K562 (cell line): Measurements from ENCODE around the gene MYPN. TPM values are rescaled to one million over a fixed set of nuclear protein-coding genes. Genes with fewer than 3 reads are reported as not detected.

ENCODE experiments used
- CHD2 ChIP-seq: IDR thresholded peaks from 2 replicates; pipeline ENCODE4 v1.6.1; 2011; ENCODE audit warnings: low read depth, low read length
- FOXK2 ChIP-seq, 2 experiments: fragments of 450-650 bp; IDR thresholded peaks in 1 of 2; conservative IDR thresholded peaks in 1 of 2; 2 replicates each; pipeline ENCODE4 v1.6.1; 2016; ENCODE audit warnings: low read depth in 2 of 2, mild to moderate bottlenecking in 1 of 2
- HNRNPUL1 ChIP-seq: fragments of 200-400 bp; formaldehyde crosslinking; IDR thresholded peaks from 2 replicates; pipeline ENCODE4 v1.6.1; 2017; ENCODE audit warnings: low read length
- IRF1 ChIP-seq: sonication (generic); formaldehyde crosslinking; IDR thresholded peaks from 2 replicates; pipeline ENCODE4 v1.8.0; 2022; ENCODE audit warnings: missing genetic modification reagents, mild to moderate bottlenecking, borderline replicate concordance
- MTA2 ChIP-seq: fragments of 450-650 bp; IDR thresholded peaks from 2 replicates; pipeline ENCODE4 v1.6.1; 2016; ENCODE audit warnings: low read depth
- SREBF2 ChIP-seq: sonication (generic); formaldehyde crosslinking; IDR thresholded peaks from 2 replicates; pipeline ENCODE4 v1.4.0; 2020; ENCODE audit warnings: mild to moderate bottlenecking, missing genetic modification reagents
- TAF9B ChIP-seq: fragments of 450-650 bp; IDR thresholded peaks from 2 replicates; pipeline ENCODE4 v1.6.1; 2018; ENCODE audit warnings: mild to moderate bottlenecking; ENCODE audit not compliant: partially characterized antibody
- UBTF ChIP-seq, 2 experiments: IDR thresholded peaks; 2 replicates each; pipeline ENCODE4 v1.6.1; 2012; ENCODE audit warnings: improper control_type of control experiment in 2 of 2, low read depth in 2 of 2, low read length in 2 of 2, borderline replicate concordance in 1 of 2
- ZNF785 ChIP-seq: fragments of 250-450 bp; sonication (Bioruptor Pico); IDR thresholded peaks from 2 replicates; pipeline ENCODE4 v1.4.0; 2020; ENCODE audit warnings: mild to moderate bottlenecking
- polyA plus RNA-seq, 8 experiments: library from polyadenylated mRNA; depleted of rRNA in 4 of 8; stranded (reverse) in 5 of 8; unstranded in 3 of 8; fragments of >200 nt; fragmentation: Nextera tagmentation in 2 of 8; fragmentation: Illumina TruSeq in 1 of 8; extraction: Ambion mirVana in 2 of 8; extraction: Trizol in 1 of 8; gene quantifications; 2 replicates each; pipeline versions ENCODE4 v1.2.1 to v1.2.3, GENCODE V29; 2011 to 2014; ENCODE audit warnings: inconsistent platforms in 1 of 8, missing spikeins in 1 of 8
- total RNA-seq, 7 experiments: library from RNA; depleted of rRNA in 6 of 7; stranded (reverse); fragments of >200 nt in 6 of 7; fragmentation: Illumina TruSeq in 2 of 7; extraction: Trizol in 2 of 7; gene quantifications; 2 replicates each; pipeline versions ENCODE4 v1.2.1 to v1.2.3, GENCODE V29; 2011 to 2021; ENCODE audit warnings: low replicate concordance in 1 of 7
- TF ChIP-seq, protein P1 (sequence below): fragments of 450-650 bp; formaldehyde crosslinking; IDR thresholded peaks from 2 replicates; pipeline ENCODE4 v1.4.0; 2022; ENCODE audit warnings: mild to moderate bottlenecking, moderate library complexity

The MYPN gene
- total and polyA plus RNA-seq, 9 of the 15 experiments (the other 6 are each of a cell fraction or from before 2014, with no cell fraction given): not detected

DNA sequence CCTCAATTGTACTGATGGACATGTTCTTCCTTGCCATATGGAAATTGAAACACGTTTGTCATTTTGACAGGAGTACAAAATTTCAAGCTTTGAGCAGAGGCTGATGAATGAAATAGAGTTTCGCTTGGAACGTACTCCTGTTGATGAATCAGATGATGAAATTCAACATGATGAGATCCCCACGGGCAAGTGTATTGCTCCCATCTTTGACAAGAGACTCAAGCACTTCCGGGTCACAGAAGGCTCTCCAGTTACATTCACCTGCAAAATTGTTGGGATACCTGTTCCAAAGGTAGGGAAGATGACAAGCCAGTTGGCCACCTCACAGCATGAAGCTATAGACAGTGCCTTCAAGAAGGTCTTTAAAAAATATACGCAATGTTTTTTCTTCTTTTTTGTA lies 79.5 kb downstream of the MYPN start (continued):
- no peak for TF ChIP-seq UBTF (IDR thresholded peaks at IDR 0.05; ENCODE audit: borderline replicate concordance in 1 of 2, low read depth in 2 of 2, low read length in 2 of 2)
- TF ChIP-seq IRF1 (CRISPR knock-in tag): no peak
- TF ChIP-seq, protein P1, sequence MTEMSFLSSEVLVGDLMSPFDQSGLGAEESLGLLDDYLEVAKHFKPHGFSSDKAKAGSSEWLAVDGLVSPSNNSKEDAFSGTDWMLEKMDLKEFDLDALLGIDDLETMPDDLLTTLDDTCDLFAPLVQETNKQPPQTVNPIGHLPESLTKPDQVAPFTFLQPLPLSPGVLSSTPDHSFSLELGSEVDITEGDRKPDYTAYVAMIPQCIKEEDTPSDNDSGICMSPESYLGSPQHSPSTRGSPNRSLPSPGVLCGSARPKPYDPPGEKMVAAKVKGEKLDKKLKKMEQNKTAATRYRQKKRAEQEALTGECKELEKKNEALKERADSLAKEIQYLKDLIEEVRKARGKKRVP (CRISPR knock-in tag): no peak
- no peak for TF ChIP-seq SREBF2
- no peak for TF ChIP-seq MTA2
- no peak for TF ChIP-seq FOXK2 (conservative IDR thresholded peaks at IDR 0.05 in 1 of 2, IDR thresholded peaks at IDR 0.05 in 1 of 2; ENCODE audit: low read depth in 2 of 2)
- TF ChIP-seq ZNF785 (CRISPR knock-in tag): no peak
- TF ChIP-seq HNRNPUL1: no peak
- no peak for TF ChIP-seq TAF9B
- no peak for TF ChIP-seq CHD2
